Left colon (tissue), 2 donors: ENCODE measurements around the gene KCNK7. TPM values are rescaled to one million over a fixed set of nuclear protein-coding genes. Genes with fewer than 3 reads are reported as not detected.
A peak's percentile ranks its signal among the peaks of the same experiment; 100 is the strongest.

Experiments
- ATAC-seq: fragments of 200-7000 bp; cut with Tn5 transposase; one replicate; pipeline ENCODE4 v1.9.1; 2020; ENCODE audit warnings: mild to moderate bottlenecking, moderate library complexity
- DNase-seq, 2 donors: peaks; one replicate each; pipeline ENCODE4 v3.0.0-alpha.2; 2020
- intact Hi-C, 2 donors: fragments of 100-400 bp; cut with DNase I in 1 of 2; cut with micrococcal nuclease in 1 of 2; formaldehyde crosslinking; loops; one replicate each; pipeline versions ENCODE4 v1.11.2 to v1.14.0; 2022; cut with DNase I, micrococcal nuclease
- microRNA-seq, 2 donors: library from miRNA; unstranded; fragments of <30 nt; microRNA quantifications; one replicate each; pipeline versions ENCODE4 v1.1.0 to v1.2.0, GENCODE V29; 2020
- total RNA-seq, 2 donors: library from RNA; stranded (reverse); fragmentation: NEBNext Ultra II Directional; extraction: Animal tissue kit (Norgen Biotek cat#: 25700); gene quantifications; one replicate each; pipeline ENCODE4 v1.2.1, GENCODE V29; 2021
- donor health status: DM: no; HTN: no; CAD: no.
- donor health status: DM: yes; HTN: yes; CAD: no.

Gene KCNK7
- total RNA-seq, 2 donors from 2014 or later: 0.40 to 1.3 TPM

- ATAC-seq (no peak), DNase-seq (no peak)
- intact Hi-C loops: no loop called here
Measured at GRCh38 chr11:65554057-65554818, 41.4 kb downstream of the KCNK7 start.

GRCh38 chr11:65553301-65554001 is 42.1 kb downstream of the KCNK7 start:
- intact Hi-C loops: no loop called here
- DNase-seq (peak; percentile 43 to 58), ATAC-seq (peak; percentile 1)

- DNase-seq: no peak
- ATAC-seq: no peak
- intact Hi-C loops: no loop called here
Measured at GRCh38 chr11:65552388-65552951, 43.1 kb downstream of the KCNK7 start.

- DNase-seq (peak; percentile 86 to 87), ATAC-seq (peak; percentile 75)
- intact Hi-C loops: no loop called here
Measured at GRCh38 chr11:65551572-65552387, 43.8 kb downstream of the KCNK7 start.

GRCh38 chr11:65549096-65549495 is 46.5 kb downstream of the KCNK7 start:
- intact Hi-C loops: no loop called here
- DNase-seq: no peak
- no peak for ATAC-seq

- no peak for ATAC-seq
- intact Hi-C loops: no loop called here
- no peak for DNase-seq
Measured at GRCh38 chr11:65548395-65548794, 47.2 kb downstream of the KCNK7 start.

GRCh38 chr11:65547446-65548125 is 48.0 kb downstream of the KCNK7 start:
- DNase-seq (peak in 1 of 2 donors; percentile 36), ATAC-seq (no peak)
- intact Hi-C loops: no loop called here

GRCh38 chr11:65546217-65546958 is 49.2 kb downstream of the KCNK7 start:
- peak; percentile 84 for ATAC-seq
- intact Hi-C loops: no loop called here
- DNase-seq: peak; percentile 95 to 98

- peak; percentile 49 to 60 for DNase-seq
- intact Hi-C loops: no loop called here
- ATAC-seq: peak; percentile 23
Measured at GRCh38 chr11:65545853-65546216, 49.8 kb downstream of the KCNK7 start.

Small RNA genes lying within 50 kb of the gene (microRNA-seq; reads per million reads assigned to microRNA genes)
- 0 to 2.7 reads per million in 2 donors for gene MIR4690

Other genes with a start within 250 kb of the KCNK7 start
- under 1 TPM; 0.20 to 0.61 TPM for gene TIGD3, start 241.0 kb downstream of the KCNK7 start, total RNA-seq
- gene SLC25A45, start 213.2 kb downstream of the KCNK7 start, total RNA-seq: 1 to 10 TPM; 5.8 to 8.4 TPM
- gene FRMD8, start 209.2 kb downstream of the KCNK7 start, total RNA-seq: 10 to 100 TPM; 38.1 to 42.2 TPM
- 1,000 to 10,000 TPM in 1 of 2 donors, 100 to 1,000 TPM in 1; 818 to 1,135 TPM for gene NEAT1, start 173.0 kb downstream of the KCNK7 start, total RNA-seq
- 1,000 to 10,000 TPM; 7,483 to 9,013 TPM for gene MALAT1, start 96.8 kb downstream of the KCNK7 start, total RNA-seq
- 10 to 100 TPM; 58.4 to 70.8 TPM for gene SCYL1, start 70.7 kb downstream of the KCNK7 start, total RNA-seq
- 10 to 100 TPM; 24.9 to 42.9 TPM for gene LTBP3, start 37.4 kb downstream of the KCNK7 start, total RNA-seq
- 10 to 100 TPM; 15.4 to 18.5 TPM for gene ZNRD2, start 25.3 kb downstream of the KCNK7 start, total RNA-seq
- 10 to 100 TPM; 24.4 to 33.8 TPM for gene FAM89B, start 23.3 kb downstream of the KCNK7 start, total RNA-seq
- 10 to 100 TPM; 78.7 to 89.7 TPM for gene EHBP1L1, start 19.7 kb downstream of the KCNK7 start, total RNA-seq
- gene MAP3K11, start 18.4 kb upstream of the KCNK7 start, total RNA-seq: 100 to 1,000 TPM in 1 of 2 donors, 10 to 100 TPM in 1; 94.7 to 101 TPM
- gene PCNX3, start 20.0 kb upstream of the KCNK7 start, total RNA-seq: 10 to 100 TPM; 47.8 to 56.0 TPM
- 10 to 100 TPM; 25.5 to 34.3 TPM for gene SIPA1, start 42.3 kb upstream of the KCNK7 start, total RNA-seq
- 10 to 100 TPM; 57.6 to 62.9 TPM for gene RELA, start 67.1 kb upstream of the KCNK7 start, total RNA-seq
- 10 to 100 TPM; 70.8 to 72.3 TPM for gene KAT5, start 116.5 kb upstream of the KCNK7 start, total RNA-seq
- gene RNASEH2C, start 125.0 kb upstream of the KCNK7 start, total RNA-seq: 10 to 100 TPM; 23.7 to 31.2 TPM
- 10 to 100 TPM; 21.7 to 22.4 TPM for gene AP5B1, start 185.2 kb upstream of the KCNK7 start, total RNA-seq
- 10 to 100 TPM; 29.5 to 35.9 TPM for gene OVOL1, start 191.3 kb upstream of the KCNK7 start, total RNA-seq
- gene SNX32, start 238.2 kb upstream of the KCNK7 start, total RNA-seq: 1 to 10 TPM; 1.6 to 3.8 TPM